ENCODE measurements around the gene DIAPH3. TPM values are rescaled to one million over a fixed set of nuclear protein-coding genes. Genes with fewer than 3 reads are reported as not detected.
A peak's percentile ranks its signal among the peaks of the same experiment; 100 is the strongest.

Gene DIAPH3
- total RNA-seq, 1 donor from 2014 or later, result 11.4 TPM

DNA sequence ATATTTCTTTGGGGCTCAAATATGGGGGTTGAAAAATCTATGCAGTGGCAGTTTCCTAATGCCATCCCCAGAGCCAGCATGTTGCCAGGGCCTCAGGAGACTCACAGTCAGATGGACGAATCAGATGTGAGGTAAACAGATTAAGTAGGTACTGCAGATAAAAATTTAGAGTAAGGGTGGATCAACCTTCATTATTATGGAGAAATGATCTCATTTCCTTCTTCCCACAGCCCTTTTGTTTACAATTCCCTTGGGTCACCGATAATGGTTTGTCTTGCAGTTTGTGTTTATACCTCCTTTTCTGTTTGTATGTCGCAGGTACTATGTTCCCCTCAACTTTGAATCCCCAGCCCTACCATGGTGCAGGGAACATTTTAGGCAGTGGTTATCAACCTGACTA is 20.0 kb downstream of the DIAPH3 start:
- no peak for TF ChIP-seq CTCF (IDR thresholded peaks at IDR 0.05; ENCODE audit: unreplicated experiment)
- peaks cover 9% of the 10 kb centered on the region for H3K4me1 Mint-ChIP-seq (ENCODE audit: low read depth)
- no peaks in the 10 kb centered on the region for H3K36me3 Mint-ChIP-seq (ENCODE audit: insufficient read depth)
- no peak overlapping the region for H3K27ac Mint-ChIP-seq
- no peak overlapping the region for H3K4me3 Mint-ChIP-seq (ENCODE audit: low read depth)
- no peaks in the 10 kb centered on the region for H3K9me3 Mint-ChIP-seq (ENCODE audit: low read depth)
- no peaks in the 10 kb centered on the region for H3K27me3 Mint-ChIP-seq
- no peak for DNase-seq (ENCODE audit: low spot score, unreplicated experiment)

DNA sequence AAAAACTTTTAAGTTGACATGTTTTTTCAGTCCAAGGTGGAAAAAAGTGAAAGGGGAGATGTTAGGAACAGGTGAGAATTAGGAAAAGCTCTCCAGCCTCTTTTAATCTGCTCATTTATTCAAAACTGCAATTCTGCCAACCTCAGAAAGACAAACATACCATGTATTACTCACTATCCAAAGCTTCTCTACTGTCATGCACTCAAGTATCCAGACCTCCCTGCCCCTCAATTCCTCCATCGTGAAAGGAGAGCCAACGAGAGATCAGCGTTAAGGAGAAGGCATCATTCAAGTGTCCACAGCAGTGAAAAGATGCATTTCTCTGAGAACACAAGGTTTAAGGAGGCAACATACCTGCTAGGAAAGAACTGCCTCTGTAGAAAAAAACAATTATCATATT is 24.5 kb downstream of the DIAPH3 start:
- no peak for TF ChIP-seq CTCF (IDR thresholded peaks at IDR 0.05; ENCODE audit: unreplicated experiment)
- H3K36me3 Mint-ChIP-seq (ENCODE audit: insufficient read depth), result no peaks in the 10 kb centered on the region
- H3K4me1 Mint-ChIP-seq (ENCODE audit: low read depth), result peaks cover 14% of the 10 kb centered on the region
- H3K4me3 Mint-ChIP-seq (ENCODE audit: low read depth), result no peak overlapping the region
- no peaks in the 10 kb centered on the region for H3K27me3 Mint-ChIP-seq
- H3K9me3 Mint-ChIP-seq (ENCODE audit: low read depth), result peaks cover 2% of the 10 kb centered on the region
- H3K27ac Mint-ChIP-seq, result no peak overlapping the region
- DNase-seq (ENCODE audit: low spot score, unreplicated experiment), result no peak

- no peak overlapping the region for H3K27ac Mint-ChIP-seq
- no peak overlapping the region for H3K4me3 Mint-ChIP-seq (ENCODE audit: low read depth)
- H3K4me1 Mint-ChIP-seq (ENCODE audit: low read depth), result peaks cover 10% of the 10 kb centered on the region
These were observed 25.1 kb downstream of the DIAPH3 start for GRCh38 chr13:60138674-60139073.

GRCh38 chr13:60137911-60138560 is 25.7 kb downstream of the DIAPH3 start:
- Mint-ChIP-seq H3K27ac (peak overlapping the region; percentile 37), H3K4me1 (ENCODE audit: low read depth) (peaks cover 9% of the 10 kb centered on the region), H3K27me3 (no peaks in the 10 kb centered on the region), H3K9me3 (ENCODE audit: low read depth) (peaks cover 2% of the 10 kb centered on the region), H3K4me3 (ENCODE audit: low read depth) (no peak overlapping the region), H3K36me3 (ENCODE audit: insufficient read depth) (no peaks in the 10 kb centered on the region)
- no peak for DNase-seq (ENCODE audit: low spot score, unreplicated experiment)
- TF ChIP-seq CTCF (IDR thresholded peaks at IDR 0.05; ENCODE audit: unreplicated experiment), result no peak

More at GRCh38 chr13:60138674-60139073, 25.1 kb downstream of the DIAPH3 start:
- H3K36me3 Mint-ChIP-seq (ENCODE audit: insufficient read depth), result no peaks in the 10 kb centered on the region
- no peaks in the 10 kb centered on the region for H3K27me3 Mint-ChIP-seq
- peaks cover 2% of the 10 kb centered on the region for H3K9me3 Mint-ChIP-seq (ENCODE audit: low read depth)
- no peak for TF ChIP-seq CTCF (IDR thresholded peaks at IDR 0.05; ENCODE audit: unreplicated experiment)
- no peak for DNase-seq (ENCODE audit: low spot score, unreplicated experiment)

GRCh38 chr13:60135344-60135743 is 28.4 kb downstream of the DIAPH3 start:
- DNase-seq (ENCODE audit: low spot score, unreplicated experiment), result no peak
- no peaks in the 10 kb centered on the region for H3K36me3 Mint-ChIP-seq (ENCODE audit: insufficient read depth)
- H3K9me3 Mint-ChIP-seq (ENCODE audit: low read depth), result peaks cover 2% of the 10 kb centered on the region
- peaks cover 9% of the 10 kb centered on the region for H3K4me1 Mint-ChIP-seq (ENCODE audit: low read depth)
- H3K4me3 Mint-ChIP-seq (ENCODE audit: low read depth), result no peak overlapping the region
- no peaks in the 10 kb centered on the region for H3K27me3 Mint-ChIP-seq
- no peak overlapping the region for H3K27ac Mint-ChIP-seq
- no peak for TF ChIP-seq CTCF (IDR thresholded peaks at IDR 0.05; ENCODE audit: unreplicated experiment)

Data from progenitor cell of endocrine pancreas (in vitro differentiated cells).